ENCODE results near the gene NAXD.
"Not testable (repeated sequence)": the region's sequence is repeated elsewhere in the genome, so short reads cannot be mapped to it uniquely, and the experiment has no call there.

Gene NAXD

GRCh38 chr13:110664673-110665072 lies 49.3 kb downstream of the NAXD start:
- TF ChIP-seq POLR2A (IDR thresholded peaks at IDR 0.05; ENCODE audit: low read depth, low read length): no peak
- DNase-seq (ENCODE audit: insufficient read length, low spot score) (no peak), FAIRE-seq (no peak)

- no peak for TF ChIP-seq POLR2A (IDR thresholded peaks at IDR 0.05; ENCODE audit: low read depth, low read length)
- FAIRE-seq (no peak), DNase-seq (ENCODE audit: insufficient read length, low spot score) (no peak)
Observed at GRCh38 chr13:110665491-110666254, 50.3 kb downstream of the NAXD start.

GRCh38 chr13:110666255-110666533 lies 50.8 kb downstream of the NAXD start:
- FAIRE-seq: no peak
- TF ChIP-seq POLR2A (IDR thresholded peaks at IDR 0.05; ENCODE audit: low read depth, low read length): no peak
- DNase-seq (ENCODE audit: insufficient read length, low spot score): no peak

- no peak for FAIRE-seq
- TF ChIP-seq POLR2A (IDR thresholded peaks at IDR 0.05; ENCODE audit: low read depth, low read length): no peak
Observed at GRCh38 chr13:110669036-110669435, 53.7 kb downstream of the NAXD start.

GRCh38 chr13:110669814-110670213 lies 54.5 kb downstream of the NAXD start:
- not testable (repeated sequence) for FAIRE-seq; DNase-seq (ENCODE audit: insufficient read length, low spot score)

More at GRCh38 chr13:110669036-110669435, 53.7 kb downstream of the NAXD start:
- no peak for DNase-seq (ENCODE audit: insufficient read length, low spot score)

- FAIRE-seq: no peak
- TF ChIP-seq POLR2A (IDR thresholded peaks at IDR 0.05; ENCODE audit: low read depth, low read length): no peak
- no peak for DNase-seq (ENCODE audit: insufficient read length, low spot score)
Observed at GRCh38 chr13:110676595-110677587, 61.5 kb downstream of the NAXD start.

- no peak for TF ChIP-seq POLR2A (IDR thresholded peaks at IDR 0.05; ENCODE audit: low read depth, low read length)
- FAIRE-seq: no peak
- DNase-seq (ENCODE audit: insufficient read length, low spot score): no peak
Observed at GRCh38 chr13:110677731-110678545, 62.6 kb downstream of the NAXD start.

GRCh38 chr13:110680852-110681251 lies 65.5 kb downstream of the NAXD start:
- DNase-seq (ENCODE audit: insufficient read length, low spot score): peak; percentile 50
- no peak for TF ChIP-seq POLR2A (IDR thresholded peaks at IDR 0.05; ENCODE audit: low read depth, low read length)
- FAIRE-seq: no peak

GRCh38 chr13:110681868-110682550 lies 66.7 kb downstream of the NAXD start:
- FAIRE-seq (no peak), DNase-seq (ENCODE audit: insufficient read length, low spot score) (no peak)
- no peak for TF ChIP-seq POLR2A (IDR thresholded peaks at IDR 0.05; ENCODE audit: low read depth, low read length)

- DNase-seq (ENCODE audit: insufficient read length, low spot score): no peak
- TF ChIP-seq POLR2A (IDR thresholded peaks at IDR 0.05; ENCODE audit: low read depth, low read length): no peak
- FAIRE-seq: no peak
Observed at GRCh38 chr13:110682746-110683145, 67.4 kb downstream of the NAXD start.

- peak; percentile 73 for FAIRE-seq
- DNase-seq (ENCODE audit: insufficient read length, low spot score): no peak
- no peak for TF ChIP-seq POLR2A (IDR thresholded peaks at IDR 0.05; ENCODE audit: low read depth, low read length)
Observed at GRCh38 chr13:110683203-110683883, 68.0 kb downstream of the NAXD start.

- FAIRE-seq: no peak
- no peak for DNase-seq (ENCODE audit: insufficient read length, low spot score)
- no peak for TF ChIP-seq POLR2A (IDR thresholded peaks at IDR 0.05; ENCODE audit: low read depth, low read length)
Observed at GRCh38 chr13:110683921-110684320, 68.6 kb downstream of the NAXD start.
